Measurements from ENCODE around the gene ARMC9. TPM values are rescaled to one million over a fixed set of nuclear protein-coding genes. Genes with fewer than 3 reads are reported as not detected.

Gene ARMC9
- total and polyA plus RNA-seq, 8 donors = 11.4 to 40.6 (median 13.9) TPM

DNA sequence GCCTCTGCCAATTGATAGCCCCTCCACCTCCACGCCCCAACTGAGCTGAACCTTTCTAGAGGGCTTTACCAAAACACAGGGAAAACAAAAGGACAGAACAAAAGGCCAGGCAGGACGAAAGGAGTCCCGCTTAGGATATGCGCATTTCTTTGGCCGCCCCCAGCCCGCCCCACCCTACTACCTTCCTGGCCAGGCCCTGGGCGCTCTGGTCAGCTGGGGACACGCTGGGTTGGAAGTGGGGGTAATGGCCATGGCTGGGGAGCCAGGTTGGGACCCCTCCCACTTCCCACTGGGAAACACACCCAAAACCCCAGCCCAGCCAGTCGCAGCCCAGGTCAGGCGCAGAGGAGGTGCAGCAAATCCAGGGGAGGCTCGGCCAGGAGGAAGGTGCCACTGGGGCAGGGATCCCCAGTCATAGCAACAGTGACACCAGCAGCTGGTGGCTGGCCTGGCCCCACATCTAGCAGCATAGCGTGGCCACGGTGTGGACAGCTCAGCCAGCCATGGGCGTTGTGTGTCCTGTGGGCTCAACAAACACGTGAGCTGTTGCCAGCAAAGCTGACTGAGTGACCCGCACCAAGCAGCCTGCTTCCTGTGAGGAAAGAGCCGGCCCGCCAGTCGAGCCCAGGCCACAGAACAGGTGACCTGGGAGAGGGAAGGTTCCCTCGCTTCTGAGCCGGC, 172.5 kb downstream of the ARMC9 start:
- Histone ChIP-seq H3K27ac (no peak overlapping the region), H3K4me3 (no peak overlapping the region), H3K9me3 (no peaks in the 10 kb centered on the region), H3K36me3 (peaks cover 0 to 7% of the 10 kb centered on the region in 2 donors), H3K4me1 (no peaks in the 10 kb centered on the region), H3K27me3 (no peaks in the 10 kb centered on the region)
- intact Hi-C loops (cut with DNase I) = no loop called here
- TF ChIP-seq, protein P1, sequence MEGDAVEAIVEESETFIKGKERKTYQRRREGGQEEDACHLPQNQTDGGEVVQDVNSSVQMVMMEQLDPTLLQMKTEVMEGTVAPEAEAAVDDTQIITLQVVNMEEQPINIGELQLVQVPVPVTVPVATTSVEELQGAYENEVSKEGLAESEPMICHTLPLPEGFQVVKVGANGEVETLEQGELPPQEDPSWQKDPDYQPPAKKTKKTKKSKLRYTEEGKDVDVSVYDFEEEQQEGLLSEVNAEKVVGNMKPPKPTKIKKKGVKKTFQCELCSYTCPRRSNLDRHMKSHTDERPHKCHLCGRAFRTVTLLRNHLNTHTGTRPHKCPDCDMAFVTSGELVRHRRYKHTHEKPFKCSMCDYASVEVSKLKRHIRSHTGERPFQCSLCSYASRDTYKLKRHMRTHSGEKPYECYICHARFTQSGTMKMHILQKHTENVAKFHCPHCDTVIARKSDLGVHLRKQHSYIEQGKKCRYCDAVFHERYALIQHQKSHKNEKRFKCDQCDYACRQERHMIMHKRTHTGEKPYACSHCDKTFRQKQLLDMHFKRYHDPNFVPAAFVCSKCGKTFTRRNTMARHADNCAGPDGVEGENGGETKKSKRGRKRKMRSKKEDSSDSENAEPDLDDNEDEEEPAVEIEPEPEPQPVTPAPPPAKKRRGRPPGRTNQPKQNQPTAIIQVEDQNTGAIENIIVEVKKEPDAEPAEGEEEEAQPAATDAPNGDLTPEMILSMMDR (IDR thresholded peaks at IDR 0.05) = no peak
- ATAC-seq (peak; percentile 20), DNase-seq (no peak)

DNA sequence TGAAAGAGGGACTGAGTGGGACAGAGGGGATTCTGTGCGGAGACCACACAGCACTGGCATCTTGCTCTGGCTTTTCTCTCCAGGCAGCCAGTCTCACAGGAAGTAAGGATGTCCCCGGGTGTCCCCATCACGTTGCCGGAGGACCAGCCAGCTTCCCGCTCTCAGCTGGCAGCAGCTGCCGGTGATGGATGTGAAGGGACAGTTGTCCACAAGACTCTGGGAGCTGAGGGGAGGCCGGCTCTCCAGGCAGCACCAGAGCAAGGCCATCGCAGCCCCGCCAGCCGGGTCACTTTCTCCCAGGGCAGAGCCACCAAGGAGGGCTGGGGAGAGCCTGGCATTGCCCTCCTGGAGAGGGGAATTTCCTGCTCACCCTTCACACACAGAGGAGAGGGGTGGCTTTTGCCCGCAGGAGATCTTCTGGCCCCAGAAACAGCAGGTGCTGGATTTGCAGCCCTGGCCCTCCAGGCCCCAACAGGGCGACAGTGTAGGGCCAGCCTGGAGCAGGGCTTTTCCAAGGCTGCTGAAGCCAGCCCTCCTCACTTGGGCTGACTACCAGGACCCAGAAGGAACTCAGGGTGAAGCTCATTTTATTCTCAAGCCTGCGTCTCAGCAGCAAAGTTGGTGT, 173.1 kb downstream of the ARMC9 start:
- Histone ChIP-seq H3K4me1 (no peaks in the 10 kb centered on the region), H3K27ac (no peak overlapping the region), H3K36me3 (peaks cover 0 to 7% of the 10 kb centered on the region in 2 donors), H3K27me3 (no peaks in the 10 kb centered on the region), H3K4me3 (no peak overlapping the region), H3K9me3 (no peaks in the 10 kb centered on the region)
- ATAC-seq (no peak), DNase-seq (no peak)
- intact Hi-C loops (cut with DNase I) = no loop called here
- TF ChIP-seq, protein P1 (IDR thresholded peaks at IDR 0.05) = no peak

DNA sequence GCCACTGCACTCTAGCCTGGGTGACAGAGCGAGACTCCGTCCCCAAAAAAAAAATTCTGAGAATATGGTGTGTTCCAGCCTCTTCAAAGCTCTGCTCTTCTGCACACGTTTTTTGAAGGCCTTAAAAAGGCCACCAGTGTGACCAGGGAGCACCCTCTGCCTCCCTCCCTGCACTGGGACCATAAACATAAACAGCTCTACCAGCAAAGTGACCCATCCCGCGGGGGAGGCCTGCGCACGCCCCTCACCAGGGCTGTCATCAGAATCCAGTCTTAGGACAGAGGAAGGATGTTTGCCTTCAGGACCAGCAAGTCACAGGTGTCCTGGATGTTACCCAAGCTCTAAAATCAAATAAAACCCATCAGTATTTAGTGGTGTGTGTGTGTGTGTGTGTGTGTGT, 173.9 kb downstream of the ARMC9 start:
- TF ChIP-seq, protein P1 (IDR thresholded peaks at IDR 0.05) = no peak
- intact Hi-C loops (cut with DNase I) = no loop called here
- H3K9me3 ChIP-seq = no peaks in the 10 kb centered on the region
- peaks cover 0 to 7% of the 10 kb centered on the region in 2 donors for H3K36me3 ChIP-seq
- H3K4me1 ChIP-seq = no peaks in the 10 kb centered on the region
- H3K4me3 ChIP-seq = no peak overlapping the region
- no peaks in the 10 kb centered on the region for H3K27me3 ChIP-seq
- no peak for DNase-seq
- H3K27ac ChIP-seq = no peak overlapping the region
- no peak for ATAC-seq

DNA sequence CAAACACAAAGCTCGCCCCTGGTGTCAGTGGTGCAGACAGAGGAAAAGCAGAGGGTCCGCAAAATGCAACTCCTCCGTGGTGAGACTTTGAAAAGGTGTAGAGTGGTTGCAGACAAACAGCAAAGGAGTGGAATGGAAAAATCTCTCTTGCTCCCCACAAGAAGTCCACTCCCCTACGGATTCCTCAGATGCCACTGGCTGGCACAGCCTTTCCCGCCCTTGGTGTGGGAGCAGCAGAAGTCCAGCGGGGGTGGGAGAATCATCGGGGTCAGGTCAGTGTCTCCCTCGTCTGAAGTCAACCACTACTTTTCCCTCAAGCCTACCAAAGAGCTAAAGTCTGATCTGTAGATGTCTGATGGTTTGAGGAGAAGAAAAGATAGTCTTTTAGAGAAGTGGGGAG, 174.8 kb downstream of the ARMC9 start:
- no peaks in the 10 kb centered on the region for H3K4me1 ChIP-seq
- intact Hi-C loops (cut with DNase I) = no loop called here
- DNase-seq = no peak
- H3K4me3 ChIP-seq = no peak overlapping the region
- H3K36me3 ChIP-seq = peaks cover 0 to 7% of the 10 kb centered on the region in 2 donors
- ATAC-seq = peak; percentile 31
- H3K27ac ChIP-seq = no peak overlapping the region
- TF ChIP-seq, protein P1 (IDR thresholded peaks at IDR 0.05) = no peak
- H3K27me3 ChIP-seq = no peaks in the 10 kb centered on the region
- H3K9me3 ChIP-seq = no peaks in the 10 kb centered on the region

DNA sequence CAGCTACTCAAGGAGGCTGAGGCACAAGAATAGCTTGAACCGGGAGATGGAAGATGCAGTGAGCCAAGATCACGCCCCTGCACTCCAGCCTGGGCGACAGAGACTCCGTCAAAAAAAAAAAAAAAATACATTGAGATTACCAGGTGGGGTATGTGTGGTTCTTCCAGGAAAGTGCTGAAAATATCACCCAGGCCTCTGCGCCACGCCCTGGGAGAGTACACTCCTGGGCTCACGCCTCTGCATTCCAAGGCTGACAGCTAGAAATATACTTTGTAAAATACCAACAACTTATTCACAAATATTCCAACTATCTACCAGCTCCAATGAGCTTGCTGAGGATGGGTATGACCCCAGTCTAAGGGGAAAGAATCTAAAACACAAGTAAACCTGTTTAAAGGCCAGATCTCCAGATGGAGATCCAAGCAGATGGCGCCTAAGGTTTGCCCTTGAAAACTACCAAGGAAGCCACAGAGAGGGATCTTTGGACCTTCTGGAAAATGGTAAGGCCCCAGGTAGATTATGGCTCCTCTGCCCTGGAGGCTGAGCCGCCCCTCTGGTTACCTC, 175.4 kb downstream of the ARMC9 start:
- intact Hi-C loops (cut with DNase I) = no loop called here
- peak in 1 of 4 donors; percentile 54 for DNase-seq
- no peak overlapping the region for H3K27ac ChIP-seq
- H3K4me1 ChIP-seq = no peaks in the 10 kb centered on the region
- no peak overlapping the region for H3K4me3 ChIP-seq
- peaks cover 0 to 7% of the 10 kb centered on the region in 2 donors for H3K36me3 ChIP-seq
- TF ChIP-seq, protein P1 (IDR thresholded peaks at IDR 0.05) = no peak
- no peaks in the 10 kb centered on the region for H3K9me3 ChIP-seq
- peak; percentile 68 for ATAC-seq
- no peaks in the 10 kb centered on the region for H3K27me3 ChIP-seq
